Panc1 (cell line): ENCODE results near the gene MSH3. TPM values are rescaled to one million over a fixed set of nuclear protein-coding genes. Genes with fewer than 3 reads are reported as not detected.

Experiments used
- ATAC-seq: fragments of 200-7000 bp; cut with Tn5 transposase; 2 replicates; pipeline ENCODE4 v1.9.1; 2020; ENCODE audit warnings: mild to moderate bottlenecking, moderate library complexity
- BruUV-seq: library from RNA; stranded (reverse); fragments of 400-500 nt; replicated peaks from 2 replicates; lab custom pipeline; 2021; lab: Mats Ljungman, UMichigan
- CTCF ChIA-PET: fragments of 300-600 bp; sonication (Branson Sonifier 250); formaldehyde crosslinking; loops from one replicate; lab custom pipeline; 2022; ENCODE audit warnings: antibody characterized with exemption; lab: Charles Lee
- POLR2A ChIA-PET: fragments of 300-600 bp; sonication (Branson Sonifier 250); formaldehyde crosslinking; loops from one replicate; lab custom pipeline; 2022; ENCODE audit warnings: antibody characterized with exemption; lab: Charles Lee
- DNase-seq: peaks from one replicate; pipeline ENCODE4 v3.0.0-alpha.2; 2010; ENCODE audit warnings: low read depth, low spot score
- H3K27ac ChIP-seq: 2 replicates; pipeline ENCODE4 v1.5.1; 2011; ENCODE audit warnings: mild to moderate bottlenecking, low read length, inconsistent platforms
- H3K27me3 ChIP-seq: fragments of 200-500 bp; sonication (Bioruptor generic); 2 replicates; pipeline ENCODE4 v1.6.0; 2014; ENCODE audit warnings: low read length, inconsistent platforms; ENCODE audit not compliant: control insufficient read depth, insufficient read depth
- H3K36me3 ChIP-seq: fragments of 200-500 bp; sonication (Bioruptor generic); 2 replicates; pipeline ENCODE4 v1.5.1; 2014; ENCODE audit warnings: inconsistent platforms, mild to moderate bottlenecking, low read length, moderate library complexity; ENCODE audit not compliant: control insufficient read depth, insufficient read depth
- H3K4me1 ChIP-seq: 2 replicates; pipeline ENCODE4 v1.5.1; 2011; ENCODE audit warnings: inconsistent platforms, mild to moderate bottlenecking, low read length, moderate library complexity; ENCODE audit not compliant: control insufficient read depth, insufficient read depth
- H3K4me3 ChIP-seq, 2 experiments: 2 replicates each; pipeline ENCODE4 v1.5.1; 2011 to 2012; ENCODE audit warnings: low read depth in 2 of 2, low read length in 2 of 2, mild to moderate bottlenecking in 2 of 2, inconsistent platforms in 1 of 2, moderate library complexity in 1 of 2
- H3K9me3 ChIP-seq: fragments of 200-500 bp; sonication (Bioruptor generic); 2 replicates; pipeline ENCODE4 v1.5.1; 2014; ENCODE audit warnings: low read depth, mild to moderate bottlenecking, inconsistent platforms, low read length, moderate library complexity; ENCODE audit not compliant: control insufficient read depth, insufficient read depth
- POLR2AphosphoS5 ChIP-seq: IDR thresholded peaks from 2 replicates; pipeline ENCODE4 v1.6.1; 2012; ENCODE audit warnings: mild to moderate bottlenecking, low read depth, low read length, moderate library complexity
- SIN3A ChIP-seq: IDR thresholded peaks from 2 replicates; pipeline ENCODE4 v1.6.1; 2012; ENCODE audit warnings: low read depth, mild to moderate bottlenecking, low read length, moderate library complexity, borderline replicate concordance; ENCODE audit not compliant: insufficient read depth
- TCF7L2 ChIP-seq: IDR thresholded peaks from 2 replicates; pipeline ENCODE4 v1.6.1; 2011; ENCODE audit warnings: mild to moderate bottlenecking, low read depth, low read length, inconsistent platforms
- in situ Hi-C: cut with HindIII; loops from 2 replicates; pipeline ENCODE4 v1.10.0; 2016; ENCODE audit warnings: low sequenced_read_pairs, low pct_unique_long_range_greater_than_20kb
- intact Hi-C: fragments of 100-400 bp; cut with micrococcal nuclease; formaldehyde crosslinking; loops from one replicate; pipeline ENCODE4 v1.10.0; 2022; ENCODE audit not compliant: unreplicated experiment
- total RNA-seq: library from RNA; stranded (reverse); gene quantifications from one replicate; pipeline ENCODE4 v1.2.1, GENCODE V29; 2021; ENCODE audit not compliant: unreplicated experiment
- TF ChIP-seq, protein P1 (sequence below): fragments of 450-650 bp; IDR thresholded peaks from 2 replicates; pipeline ENCODE4 v1.5.1; 2017; ENCODE audit warnings: mild to moderate bottlenecking
- TF ChIP-seq, protein P2 (sequence below), 2 experiments: IDR thresholded peaks; 2 replicates each; pipeline ENCODE4 v1.6.1; 2011 to 2012; ENCODE audit warnings: low read depth in 2 of 2, control low read depth in 1 of 2, low read length in 1 of 2, mild to moderate bottlenecking in 1 of 2, moderate library complexity in 1 of 2; ENCODE audit not compliant: insufficient read depth in 1 of 2

MSH3 gene
- total RNA-seq, 1 experiment from 2014 or later, result 18.9 TPM

DNA sequence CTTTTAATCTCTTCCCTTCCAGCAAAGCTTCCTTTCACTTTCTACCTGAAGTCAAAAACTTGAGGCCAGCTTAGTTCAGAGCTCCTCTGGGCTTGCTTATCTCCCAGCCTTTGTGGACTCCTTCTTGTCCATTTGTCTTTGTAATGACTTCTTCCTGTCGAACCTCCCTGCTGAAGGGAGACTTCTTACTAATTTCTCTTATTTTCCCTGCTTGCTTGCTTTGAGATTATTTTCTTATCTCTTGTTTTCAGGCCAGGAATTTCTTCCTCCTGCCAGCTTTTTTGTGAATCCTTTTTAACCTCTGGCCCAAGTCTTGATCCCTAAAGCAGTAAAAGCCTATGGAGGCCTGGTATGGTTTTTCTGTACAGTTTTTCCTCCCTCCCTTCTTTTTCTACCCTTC lies 47.1 kb downstream of the MSH3 start:
- CTCF ChIA-PET, result no interaction called here
- no peak for ATAC-seq

DNA sequence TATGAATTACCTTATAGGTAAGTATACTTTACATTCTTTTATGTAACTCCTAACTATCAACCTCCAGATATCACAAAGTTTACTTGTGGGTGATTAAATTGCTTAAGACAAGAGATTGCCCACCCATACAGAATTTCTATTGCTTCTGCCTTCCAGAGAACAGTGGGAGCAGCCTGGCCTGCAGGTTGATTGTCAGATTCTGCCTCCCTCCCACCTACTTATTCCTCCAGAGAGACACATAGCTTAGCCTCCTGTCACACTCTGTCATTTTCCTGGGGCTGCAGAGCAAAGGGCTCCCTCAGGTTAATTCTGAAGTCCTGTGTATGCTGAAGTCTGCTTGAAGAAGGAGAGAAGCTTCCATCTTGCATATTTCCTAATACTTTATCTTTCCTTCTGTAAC lies 48.8 kb downstream of the MSH3 start:
- H3K27ac ChIP-seq, result no peak overlapping the region
- ATAC-seq (no peak), DNase-seq (no peak)
- H3K36me3 ChIP-seq, result no peaks in the 10 kb centered on the region
- H3K4me1 ChIP-seq, result no peaks in the 10 kb centered on the region
- ChIA-PET CTCF (no interaction called here), POLR2A (no interaction called here)
- in situ Hi-C loops (no loop called here), intact Hi-C loops (no loop called here)
- no peak overlapping the region for H3K4me3 ChIP-seq
- no peaks in the 10 kb centered on the region for H3K27me3 ChIP-seq
- BruUV-seq, result no TSS peak
- TF ChIP-seq POLR2AphosphoS5 (no peak), TCF7L2 (no peak), SIN3A (no peak)
- TF ChIP-seq, protein P1, sequence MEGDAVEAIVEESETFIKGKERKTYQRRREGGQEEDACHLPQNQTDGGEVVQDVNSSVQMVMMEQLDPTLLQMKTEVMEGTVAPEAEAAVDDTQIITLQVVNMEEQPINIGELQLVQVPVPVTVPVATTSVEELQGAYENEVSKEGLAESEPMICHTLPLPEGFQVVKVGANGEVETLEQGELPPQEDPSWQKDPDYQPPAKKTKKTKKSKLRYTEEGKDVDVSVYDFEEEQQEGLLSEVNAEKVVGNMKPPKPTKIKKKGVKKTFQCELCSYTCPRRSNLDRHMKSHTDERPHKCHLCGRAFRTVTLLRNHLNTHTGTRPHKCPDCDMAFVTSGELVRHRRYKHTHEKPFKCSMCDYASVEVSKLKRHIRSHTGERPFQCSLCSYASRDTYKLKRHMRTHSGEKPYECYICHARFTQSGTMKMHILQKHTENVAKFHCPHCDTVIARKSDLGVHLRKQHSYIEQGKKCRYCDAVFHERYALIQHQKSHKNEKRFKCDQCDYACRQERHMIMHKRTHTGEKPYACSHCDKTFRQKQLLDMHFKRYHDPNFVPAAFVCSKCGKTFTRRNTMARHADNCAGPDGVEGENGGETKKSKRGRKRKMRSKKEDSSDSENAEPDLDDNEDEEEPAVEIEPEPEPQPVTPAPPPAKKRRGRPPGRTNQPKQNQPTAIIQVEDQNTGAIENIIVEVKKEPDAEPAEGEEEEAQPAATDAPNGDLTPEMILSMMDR, result no peak
- TF ChIP-seq, protein P2, sequence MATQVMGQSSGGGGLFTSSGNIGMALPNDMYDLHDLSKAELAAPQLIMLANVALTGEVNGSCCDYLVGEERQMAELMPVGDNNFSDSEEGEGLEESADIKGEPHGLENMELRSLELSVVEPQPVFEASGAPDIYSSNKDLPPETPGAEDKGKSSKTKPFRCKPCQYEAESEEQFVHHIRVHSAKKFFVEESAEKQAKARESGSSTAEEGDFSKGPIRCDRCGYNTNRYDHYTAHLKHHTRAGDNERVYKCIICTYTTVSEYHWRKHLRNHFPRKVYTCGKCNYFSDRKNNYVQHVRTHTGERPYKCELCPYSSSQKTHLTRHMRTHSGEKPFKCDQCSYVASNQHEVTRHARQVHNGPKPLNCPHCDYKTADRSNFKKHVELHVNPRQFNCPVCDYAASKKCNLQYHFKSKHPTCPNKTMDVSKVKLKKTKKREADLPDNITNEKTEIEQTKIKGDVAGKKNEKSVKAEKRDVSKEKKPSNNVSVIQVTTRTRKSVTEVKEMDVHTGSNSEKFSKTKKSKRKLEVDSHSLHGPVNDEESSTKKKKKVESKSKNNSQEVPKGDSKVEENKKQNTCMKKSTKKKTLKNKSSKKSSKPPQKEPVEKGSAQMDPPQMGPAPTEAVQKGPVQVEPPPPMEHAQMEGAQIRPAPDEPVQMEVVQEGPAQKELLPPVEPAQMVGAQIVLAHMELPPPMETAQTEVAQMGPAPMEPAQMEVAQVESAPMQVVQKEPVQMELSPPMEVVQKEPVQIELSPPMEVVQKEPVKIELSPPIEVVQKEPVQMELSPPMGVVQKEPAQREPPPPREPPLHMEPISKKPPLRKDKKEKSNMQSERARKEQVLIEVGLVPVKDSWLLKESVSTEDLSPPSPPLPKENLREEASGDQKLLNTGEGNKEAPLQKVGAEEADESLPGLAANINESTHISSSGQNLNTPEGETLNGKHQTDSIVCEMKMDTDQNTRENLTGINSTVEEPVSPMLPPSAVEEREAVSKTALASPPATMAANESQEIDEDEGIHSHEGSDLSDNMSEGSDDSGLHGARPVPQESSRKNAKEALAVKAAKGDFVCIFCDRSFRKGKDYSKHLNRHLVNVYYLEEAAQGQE (IDR thresholded peaks at IDR 0.05; ENCODE audit: insufficient read depth in 1 of 2, low read depth in 2 of 2, low read length in 1 of 2), result no peak
- H3K9me3 ChIP-seq, result no peaks in the 10 kb centered on the region

More for the DNA sequence above, 47.1 kb downstream of the MSH3 start:
- no peaks in the 10 kb centered on the region for H3K9me3 ChIP-seq
- TF ChIP-seq SIN3A, result no peak
- TF ChIP-seq TCF7L2, result no peak
- no peak for TF ChIP-seq POLR2AphosphoS5
- intact Hi-C loops (no loop called here), in situ Hi-C loops (no loop called here)
- H3K27ac ChIP-seq, result no peak overlapping the region
- H3K36me3 ChIP-seq, result no peaks in the 10 kb centered on the region
- DNase-seq, result no peak
- BruUV-seq, result no TSS peak
- H3K4me3 ChIP-seq, result no peak overlapping the region
- no peaks in the 10 kb centered on the region for H3K27me3 ChIP-seq
- no peaks in the 10 kb centered on the region for H3K4me1 ChIP-seq
- POLR2A ChIA-PET, result no interaction called here

- CTCF ChIA-PET, result no interaction called here
- intact Hi-C loops (no loop called here), in situ Hi-C loops (no loop called here)
- BruUV-seq, result no TSS peak
- DNase-seq (no peak), ATAC-seq (no peak)
- POLR2A ChIA-PET, result no interaction called here
- Histone ChIP-seq H3K9me3 (no peaks in the 10 kb centered on the region), H3K36me3 (no peaks in the 10 kb centered on the region), H3K27me3 (no peaks in the 10 kb centered on the region), H3K27ac (no peak overlapping the region), H3K4me3 (no peak overlapping the region), H3K4me1 (no peaks in the 10 kb centered on the region)
- TF ChIP-seq POLR2AphosphoS5, result no peak
- TF ChIP-seq, protein P1, result no peak
Observed at GRCh38 chr5:80703747-80704146, 49.3 kb downstream of the MSH3 start.
